VCaP (cell line): ENCODE data around the gene NOL7.

Experiments used
- H3K27ac ChIP-seq: fragments of 450-650 bp; 2 replicates; pipeline ENCODE4 v1.5.1; 2017
- TF ChIP-seq, protein P1 (sequence below): fragments of 450-650 bp; conservative IDR thresholded peaks from 2 replicates; pipeline ENCODE4 v1.5.1; 2017; ENCODE audit warnings: mild to moderate bottlenecking, moderate library complexity

NOL7 gene

DNA sequence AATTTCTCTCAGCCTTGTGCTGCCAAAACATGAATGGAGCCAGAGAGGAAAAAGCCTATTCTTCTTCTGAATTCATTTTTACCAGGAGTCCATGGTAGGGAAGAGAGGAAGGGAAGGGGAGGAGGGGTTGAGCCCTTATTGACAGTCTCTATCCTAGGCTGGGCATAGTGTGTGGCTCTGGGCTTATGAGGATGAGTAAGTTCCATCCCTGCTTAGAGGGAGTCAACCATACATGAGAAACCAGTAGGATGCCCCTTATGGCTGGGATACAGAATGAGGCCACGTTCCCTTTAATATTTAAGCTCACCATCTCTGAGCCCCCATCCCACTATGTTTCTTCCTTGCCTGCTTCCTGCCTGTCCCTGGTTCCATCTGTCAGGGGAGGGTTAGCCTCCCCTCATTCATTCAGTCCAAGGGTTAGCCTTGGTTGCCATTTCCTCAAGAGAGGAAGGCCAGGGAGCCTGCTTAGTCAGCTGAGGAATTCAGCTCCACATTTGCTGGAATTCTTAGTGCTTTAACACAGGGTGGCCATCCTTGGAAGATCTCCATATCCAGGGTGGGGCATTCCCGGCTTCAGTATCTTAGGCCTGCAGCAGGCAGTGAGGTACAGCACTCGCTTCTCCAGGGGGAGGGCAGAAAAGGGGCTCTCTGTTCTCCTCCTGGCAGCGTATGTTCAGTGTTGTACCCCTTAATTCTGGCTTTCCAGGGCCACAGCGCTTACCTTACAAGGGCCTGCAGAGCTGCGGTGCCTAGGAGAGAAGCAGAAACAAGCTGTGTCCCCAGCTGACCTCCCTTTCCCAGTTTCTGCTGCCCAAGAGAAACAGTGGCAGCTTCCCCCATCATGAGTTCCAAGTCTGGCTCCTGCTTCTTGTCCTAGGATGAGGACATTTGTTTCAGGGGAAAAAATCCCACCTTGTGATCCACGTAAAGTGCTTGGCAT, 28.3 kb upstream of the NOL7 start:
- TF ChIP-seq, protein P1, sequence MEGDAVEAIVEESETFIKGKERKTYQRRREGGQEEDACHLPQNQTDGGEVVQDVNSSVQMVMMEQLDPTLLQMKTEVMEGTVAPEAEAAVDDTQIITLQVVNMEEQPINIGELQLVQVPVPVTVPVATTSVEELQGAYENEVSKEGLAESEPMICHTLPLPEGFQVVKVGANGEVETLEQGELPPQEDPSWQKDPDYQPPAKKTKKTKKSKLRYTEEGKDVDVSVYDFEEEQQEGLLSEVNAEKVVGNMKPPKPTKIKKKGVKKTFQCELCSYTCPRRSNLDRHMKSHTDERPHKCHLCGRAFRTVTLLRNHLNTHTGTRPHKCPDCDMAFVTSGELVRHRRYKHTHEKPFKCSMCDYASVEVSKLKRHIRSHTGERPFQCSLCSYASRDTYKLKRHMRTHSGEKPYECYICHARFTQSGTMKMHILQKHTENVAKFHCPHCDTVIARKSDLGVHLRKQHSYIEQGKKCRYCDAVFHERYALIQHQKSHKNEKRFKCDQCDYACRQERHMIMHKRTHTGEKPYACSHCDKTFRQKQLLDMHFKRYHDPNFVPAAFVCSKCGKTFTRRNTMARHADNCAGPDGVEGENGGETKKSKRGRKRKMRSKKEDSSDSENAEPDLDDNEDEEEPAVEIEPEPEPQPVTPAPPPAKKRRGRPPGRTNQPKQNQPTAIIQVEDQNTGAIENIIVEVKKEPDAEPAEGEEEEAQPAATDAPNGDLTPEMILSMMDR, result no peak
- H3K27ac ChIP-seq, result no peak overlapping the region

DNA sequence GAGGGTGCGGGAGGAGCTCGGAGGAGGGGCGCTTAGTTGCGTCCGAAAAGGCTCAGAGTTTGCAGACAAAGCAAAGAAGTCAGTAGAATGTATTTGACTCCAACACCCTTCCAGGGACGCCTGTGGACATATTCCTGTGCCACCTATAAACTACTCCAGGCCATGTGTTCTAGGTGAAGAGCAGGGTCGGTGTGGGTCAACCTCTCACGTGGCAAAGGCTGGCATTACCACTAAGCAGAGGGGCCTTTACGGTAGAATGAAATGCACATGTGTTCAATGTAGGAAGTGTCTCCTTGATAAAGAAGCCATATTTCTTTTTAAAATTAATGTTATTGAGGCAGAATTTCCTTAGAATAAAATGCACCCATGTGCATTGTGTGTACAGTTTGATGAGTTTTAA, 25.3 kb upstream of the NOL7 start:
- TF ChIP-seq, protein P1, result no peak
- no peak overlapping the region for H3K27ac ChIP-seq

DNA sequence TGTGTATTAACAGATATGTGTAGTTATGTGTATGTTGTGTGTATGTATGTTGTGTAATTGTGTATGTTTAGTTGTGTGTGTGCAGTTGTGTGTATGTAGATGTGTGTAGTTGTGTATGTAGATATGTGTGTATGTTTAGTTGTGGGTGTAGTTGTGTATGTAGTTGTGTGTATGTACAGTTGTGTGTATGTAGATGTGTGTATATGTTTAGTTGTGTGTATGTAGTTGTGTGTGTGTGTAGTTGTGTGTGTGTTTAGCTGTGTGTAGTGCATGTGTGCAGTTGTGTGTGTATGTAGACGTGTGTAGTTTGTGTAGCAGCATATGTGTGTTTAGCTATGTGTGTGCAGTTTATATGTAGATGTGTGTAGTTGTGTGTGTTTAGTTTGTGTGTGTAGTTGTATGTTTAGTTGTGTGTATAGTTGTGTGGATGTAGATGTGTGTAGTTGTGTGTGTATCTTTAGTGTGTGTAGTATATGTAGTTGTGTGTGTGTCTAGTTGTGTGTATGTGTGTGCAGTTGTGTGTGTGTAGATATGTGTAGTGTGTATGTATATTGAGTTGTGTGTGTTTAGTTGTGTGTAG, 24.5 kb upstream of the NOL7 start:
- TF ChIP-seq, protein P1, result no peak
- H3K27ac ChIP-seq, result no peak overlapping the region

DNA sequence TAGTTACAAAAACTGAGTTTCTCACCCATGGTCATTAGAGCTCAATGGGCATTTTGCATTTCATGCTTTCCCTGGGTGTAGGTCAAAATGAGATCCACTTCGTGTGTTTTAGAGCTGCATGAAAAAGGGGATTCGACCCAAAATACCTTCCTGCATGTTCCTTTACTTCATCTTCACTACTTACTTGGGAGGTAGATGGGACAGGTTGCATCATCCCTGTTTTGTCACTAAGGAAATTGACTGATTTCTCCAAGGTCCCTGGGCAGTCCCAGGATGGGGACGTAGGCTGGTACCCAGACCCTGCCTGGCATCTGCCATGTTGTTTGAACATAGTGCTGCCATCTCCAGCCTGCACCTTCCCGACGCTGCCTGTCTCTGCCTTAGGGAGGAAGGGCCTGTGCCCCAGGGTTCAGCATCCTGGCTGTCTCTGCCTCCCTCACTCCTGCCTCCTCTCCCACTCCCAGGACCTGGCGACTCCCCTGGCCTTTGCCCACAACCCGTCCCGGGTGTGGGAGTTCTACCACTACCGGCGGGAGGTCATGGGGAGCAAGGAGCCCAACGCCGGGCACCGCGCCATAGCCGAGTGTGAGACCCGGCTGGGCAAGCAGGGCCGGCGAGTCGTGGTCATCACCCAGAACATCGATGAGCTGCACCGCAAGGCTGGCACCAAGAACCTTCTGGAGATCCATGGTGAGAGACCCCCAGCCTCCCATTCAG, 23.8 kb upstream of the NOL7 start:
- TF ChIP-seq, protein P1, result no peak
- no peak overlapping the region for H3K27ac ChIP-seq

DNA sequence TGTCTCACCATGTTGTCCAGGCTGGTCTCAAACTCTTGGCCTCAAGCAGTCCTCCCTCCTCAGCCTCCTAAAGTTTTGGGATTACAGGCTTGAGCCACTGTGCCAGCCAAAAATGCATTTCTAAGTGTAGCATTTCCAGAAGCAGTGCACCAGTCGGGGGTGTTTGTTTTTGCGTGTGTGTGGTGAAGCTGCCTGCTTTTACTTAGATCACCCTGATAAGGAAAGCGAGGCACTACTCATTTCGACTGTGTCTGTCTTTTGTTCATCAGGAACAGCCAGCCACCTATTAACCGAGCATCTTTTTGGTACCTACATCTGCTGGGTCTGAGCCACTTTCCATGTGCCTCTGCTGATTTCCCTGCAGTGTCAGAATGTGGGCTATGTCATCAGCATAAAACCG, 22.0 kb upstream of the NOL7 start:
- TF ChIP-seq, protein P1, result no peak

DNA sequence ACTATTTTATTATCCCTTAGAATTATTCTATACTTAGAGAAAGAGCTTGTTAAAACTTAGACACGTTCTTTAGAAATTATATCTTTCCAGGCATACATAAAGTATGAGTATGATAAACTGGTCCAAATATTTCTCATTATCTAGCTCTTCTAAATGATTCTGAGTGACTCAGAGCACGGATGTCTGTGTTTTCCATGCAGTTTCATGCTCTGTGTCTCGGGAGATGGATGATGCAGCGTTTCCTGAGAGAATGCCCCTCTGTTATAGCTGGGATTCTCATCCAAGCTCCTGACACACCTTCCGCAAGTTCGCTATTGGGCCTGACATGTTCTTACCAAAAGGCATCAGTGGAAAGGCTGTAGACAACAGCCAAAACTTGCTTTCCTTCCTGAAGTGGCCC, 21.4 kb upstream of the NOL7 start:
- TF ChIP-seq, protein P1, result no peak
- H3K27ac ChIP-seq, result no peak overlapping the region

More for the DNA sequence above, 22.0 kb upstream of the NOL7 start:
- no peak overlapping the region for H3K27ac ChIP-seq

DNA sequence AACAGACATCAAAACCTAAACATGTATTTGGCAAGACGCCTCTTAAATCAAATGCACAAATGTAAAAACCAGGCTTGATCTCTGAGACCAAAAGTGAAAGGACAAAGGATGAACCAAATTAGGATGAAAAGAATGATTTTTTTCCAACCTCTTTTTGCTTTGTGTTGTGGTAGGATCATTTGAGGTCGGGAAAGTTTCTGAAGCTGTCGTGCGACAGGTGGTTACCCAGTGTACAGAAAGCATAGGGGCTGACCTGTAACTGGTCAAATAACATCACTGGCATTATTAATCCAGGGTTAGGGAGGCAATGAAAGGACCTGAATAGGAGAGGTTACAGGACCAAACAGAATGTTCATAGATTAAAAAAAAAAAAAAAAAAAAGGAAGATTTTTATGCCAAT, 18.1 kb upstream of the NOL7 start:
- TF ChIP-seq, protein P1, result no peak
- no peak overlapping the region for H3K27ac ChIP-seq
